Measurements from ENCODE around the gene RPL21.

RPL21 gene

DNA sequence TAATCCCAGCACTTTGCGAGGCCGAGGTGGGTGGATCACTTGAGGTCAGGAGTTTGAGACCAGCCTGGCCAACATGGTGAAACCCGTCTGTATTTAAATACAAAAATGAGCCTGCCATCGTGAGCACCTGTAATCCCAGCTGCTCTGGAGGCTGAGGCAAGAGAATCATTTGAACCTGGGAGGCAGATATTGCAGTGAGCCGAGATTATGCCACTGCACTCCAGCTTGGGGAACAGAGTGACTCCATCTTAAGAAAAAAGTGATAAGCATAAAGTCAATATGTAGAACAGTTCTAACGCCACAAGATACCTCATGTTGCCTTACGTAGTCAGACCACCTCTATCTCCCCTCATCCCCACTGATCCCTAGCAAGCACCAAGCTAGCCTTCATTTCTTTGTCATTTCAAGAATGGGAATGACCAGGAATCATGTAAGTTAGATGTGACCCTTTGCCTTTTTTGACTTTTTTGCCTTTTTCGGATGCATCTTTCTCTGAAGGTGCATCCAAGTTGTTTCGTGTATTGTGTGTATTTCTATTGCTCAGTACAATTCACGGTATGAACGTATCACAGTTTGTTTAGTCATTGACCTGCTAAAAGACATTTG is 6.4 kb downstream of the RPL21 start:
- in situ Hi-C loops (cut with MboI; ENCODE audit: low pct_unique_long_range_greater_than_20kb, low sequenced_read_pairs, unreplicated experiment): no loop called here
- TF ChIP-seq, protein P1, sequence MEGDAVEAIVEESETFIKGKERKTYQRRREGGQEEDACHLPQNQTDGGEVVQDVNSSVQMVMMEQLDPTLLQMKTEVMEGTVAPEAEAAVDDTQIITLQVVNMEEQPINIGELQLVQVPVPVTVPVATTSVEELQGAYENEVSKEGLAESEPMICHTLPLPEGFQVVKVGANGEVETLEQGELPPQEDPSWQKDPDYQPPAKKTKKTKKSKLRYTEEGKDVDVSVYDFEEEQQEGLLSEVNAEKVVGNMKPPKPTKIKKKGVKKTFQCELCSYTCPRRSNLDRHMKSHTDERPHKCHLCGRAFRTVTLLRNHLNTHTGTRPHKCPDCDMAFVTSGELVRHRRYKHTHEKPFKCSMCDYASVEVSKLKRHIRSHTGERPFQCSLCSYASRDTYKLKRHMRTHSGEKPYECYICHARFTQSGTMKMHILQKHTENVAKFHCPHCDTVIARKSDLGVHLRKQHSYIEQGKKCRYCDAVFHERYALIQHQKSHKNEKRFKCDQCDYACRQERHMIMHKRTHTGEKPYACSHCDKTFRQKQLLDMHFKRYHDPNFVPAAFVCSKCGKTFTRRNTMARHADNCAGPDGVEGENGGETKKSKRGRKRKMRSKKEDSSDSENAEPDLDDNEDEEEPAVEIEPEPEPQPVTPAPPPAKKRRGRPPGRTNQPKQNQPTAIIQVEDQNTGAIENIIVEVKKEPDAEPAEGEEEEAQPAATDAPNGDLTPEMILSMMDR (IDR thresholded peaks at IDR 0.05; ENCODE audit: extremely low read depth, insufficient read depth, missing control alignments): no peak
- no peak for DNase-seq (ENCODE audit: low spot score)

DNA sequence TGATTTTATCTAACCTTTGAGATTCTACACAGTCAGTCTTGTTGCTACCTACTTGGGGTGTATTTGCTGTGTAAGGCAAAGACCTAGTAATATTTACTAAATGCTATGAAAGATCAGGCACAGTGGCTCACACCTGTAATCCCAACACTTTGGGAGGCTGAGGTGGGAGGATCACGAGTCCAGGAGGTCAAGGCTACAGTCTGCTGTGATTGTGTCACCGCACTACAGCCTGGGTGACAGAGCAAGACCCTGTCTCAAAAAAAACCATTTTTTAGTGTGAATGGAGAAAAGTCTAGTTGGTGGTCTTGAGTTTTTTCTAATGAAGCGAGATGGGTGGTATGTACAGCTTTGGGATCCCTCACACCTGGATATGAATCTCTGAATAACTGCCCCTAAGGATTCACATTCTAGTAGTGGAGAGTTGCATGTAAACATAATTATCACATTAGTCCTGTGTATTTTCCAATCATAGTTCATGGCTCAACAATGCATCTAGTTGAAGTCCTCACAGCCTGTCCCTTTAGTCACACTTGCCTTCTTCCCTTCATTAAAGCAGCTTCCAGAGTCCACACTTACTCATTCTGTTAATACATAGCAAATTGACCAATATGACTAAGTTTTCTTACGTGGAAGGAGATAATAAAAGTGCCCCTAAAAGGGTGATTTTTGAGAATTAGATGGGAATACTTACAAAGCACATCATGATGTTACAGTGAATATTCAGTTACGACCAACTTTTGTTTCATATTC is 7.5 kb downstream of the RPL21 start:
- TF ChIP-seq, protein P1 (IDR thresholded peaks at IDR 0.05; ENCODE audit: extremely low read depth, insufficient read depth, missing control alignments): no peak
- no peak for DNase-seq (ENCODE audit: low spot score)
- in situ Hi-C loops (cut with MboI; ENCODE audit: low pct_unique_long_range_greater_than_20kb, low sequenced_read_pairs, unreplicated experiment): no loop called here

DNA sequence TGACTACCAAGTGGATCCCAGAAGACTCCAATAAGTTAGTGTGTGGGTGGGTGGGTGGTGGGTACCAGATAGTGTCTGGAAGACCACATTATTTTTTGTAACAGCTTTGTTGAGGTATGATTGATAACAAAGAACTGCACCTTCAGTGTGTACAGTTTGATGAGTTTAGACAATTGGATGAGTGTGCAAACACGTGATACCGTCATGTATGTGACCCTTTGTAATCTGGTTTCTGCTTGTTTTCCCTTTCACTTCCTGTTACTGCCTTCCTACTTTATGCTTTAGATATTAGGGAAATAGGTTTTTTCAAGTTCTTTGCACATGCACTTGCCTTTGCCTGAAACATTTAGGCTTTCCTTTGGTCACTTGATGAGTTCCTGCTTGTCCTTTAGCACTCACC is 8.5 kb downstream of the RPL21 start:
- TF ChIP-seq, protein P1 (IDR thresholded peaks at IDR 0.05; ENCODE audit: extremely low read depth, insufficient read depth, missing control alignments): no peak
- in situ Hi-C loops (cut with MboI; ENCODE audit: low pct_unique_long_range_greater_than_20kb, low sequenced_read_pairs, unreplicated experiment): no loop called here
- no peak for DNase-seq (ENCODE audit: low spot score)

DNA sequence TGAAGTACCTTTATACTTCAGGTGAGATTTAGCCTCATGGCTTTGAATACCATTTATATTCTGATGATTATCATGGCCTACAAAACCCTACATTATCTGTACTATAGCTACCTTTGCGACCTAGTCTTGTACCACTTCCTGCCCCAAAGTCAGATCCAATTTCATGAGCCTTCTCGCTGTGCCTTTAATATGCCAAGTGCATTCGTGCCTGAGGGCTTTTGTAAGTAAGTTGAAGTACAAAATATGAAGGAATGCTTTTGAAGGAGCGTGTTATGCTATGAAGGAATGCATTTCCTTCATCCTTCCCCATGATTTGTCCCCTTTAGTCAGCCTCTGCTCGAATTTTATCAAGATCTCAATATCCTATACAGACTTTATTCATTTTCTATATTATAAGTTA is 10.0 kb downstream of the RPL21 start:
- in situ Hi-C loops (cut with MboI; ENCODE audit: low pct_unique_long_range_greater_than_20kb, low sequenced_read_pairs, unreplicated experiment): no loop called here
- DNase-seq (ENCODE audit: low spot score): no peak
- TF ChIP-seq, protein P1 (IDR thresholded peaks at IDR 0.05; ENCODE audit: extremely low read depth, insufficient read depth, missing control alignments): no peak

DNA sequence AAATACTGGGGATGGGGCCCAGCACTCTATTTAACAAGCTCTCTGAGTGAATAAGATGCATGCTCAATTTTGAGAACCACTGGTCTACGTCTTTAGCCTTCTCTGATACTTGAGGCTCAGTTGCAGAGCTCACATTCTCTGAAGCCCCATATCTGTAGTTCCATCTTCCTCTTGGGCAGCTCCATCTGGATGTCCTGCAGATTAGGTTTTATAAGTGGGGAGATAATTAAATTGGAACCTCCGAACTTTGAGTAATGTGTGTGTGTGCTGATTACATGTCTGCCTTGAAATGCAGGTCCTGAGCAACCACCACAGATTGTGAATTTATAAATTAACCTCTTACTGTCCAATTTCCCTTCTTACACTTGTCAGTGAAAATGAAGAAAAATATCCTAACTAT is 12.1 kb downstream of the RPL21 start:
- TF ChIP-seq, protein P1 (IDR thresholded peaks at IDR 0.05; ENCODE audit: extremely low read depth, insufficient read depth, missing control alignments): no peak
- no peak for DNase-seq (ENCODE audit: low spot score)
- in situ Hi-C loops (cut with MboI; ENCODE audit: low pct_unique_long_range_greater_than_20kb, low sequenced_read_pairs, unreplicated experiment): no loop called here

DNA sequence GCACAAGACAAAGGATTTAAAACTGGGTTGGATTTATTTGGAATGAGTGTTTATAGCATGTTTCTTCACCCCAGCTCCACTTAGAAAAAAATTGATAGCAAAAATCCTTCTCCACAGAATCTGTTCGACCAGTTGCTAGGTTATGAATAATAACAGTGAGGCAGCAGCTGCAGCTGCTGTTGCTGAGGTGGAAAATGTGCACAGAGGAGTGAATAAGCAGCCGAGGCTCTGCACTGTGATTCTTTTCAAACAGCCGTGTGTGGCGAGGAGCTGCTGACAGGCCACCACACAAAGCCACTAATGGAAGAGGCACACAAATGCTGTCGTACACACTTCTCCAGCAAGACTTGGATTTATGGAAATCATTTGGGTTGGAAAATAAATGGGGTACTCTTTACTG is 12.8 kb downstream of the RPL21 start:
- in situ Hi-C loops (cut with MboI; ENCODE audit: low pct_unique_long_range_greater_than_20kb, low sequenced_read_pairs, unreplicated experiment): no loop called here
- TF ChIP-seq, protein P1 (IDR thresholded peaks at IDR 0.05; ENCODE audit: extremely low read depth, insufficient read depth, missing control alignments): no peak
- DNase-seq (ENCODE audit: low spot score): no peak
